NCI-H82 treated with DMSO at 0.1 percent for 48 hours (cell line): ENCODE results near the gene PLD3.

ENCODE experiments used
- DNase-seq: peaks from one replicate; lab custom pipeline; 2025; ENCODE audit not compliant: unreplicated experiment; lab: John Stamatoyannopoulos, UW

The PLD3 gene

GRCh38 chr19:40348125-40348913 lies at the start of gene PLD3, which contains the start of gene C19orf47:
Gene PLD3 (plus strand): TSS chr19:40348695. CDS start chr19:40366484, 17,789 bp downstream.
Gene C19orf47 (minus strand): TSS chr19:40348397. CDS start chr19:40341857, 6,540 bp downstream.
- DNase-seq: peak; percentile 97

GRCh38 chr19:40300668-40301067 lies 47.8 kb upstream of the PLD3 start:
- no peak for DNase-seq

DNA sequence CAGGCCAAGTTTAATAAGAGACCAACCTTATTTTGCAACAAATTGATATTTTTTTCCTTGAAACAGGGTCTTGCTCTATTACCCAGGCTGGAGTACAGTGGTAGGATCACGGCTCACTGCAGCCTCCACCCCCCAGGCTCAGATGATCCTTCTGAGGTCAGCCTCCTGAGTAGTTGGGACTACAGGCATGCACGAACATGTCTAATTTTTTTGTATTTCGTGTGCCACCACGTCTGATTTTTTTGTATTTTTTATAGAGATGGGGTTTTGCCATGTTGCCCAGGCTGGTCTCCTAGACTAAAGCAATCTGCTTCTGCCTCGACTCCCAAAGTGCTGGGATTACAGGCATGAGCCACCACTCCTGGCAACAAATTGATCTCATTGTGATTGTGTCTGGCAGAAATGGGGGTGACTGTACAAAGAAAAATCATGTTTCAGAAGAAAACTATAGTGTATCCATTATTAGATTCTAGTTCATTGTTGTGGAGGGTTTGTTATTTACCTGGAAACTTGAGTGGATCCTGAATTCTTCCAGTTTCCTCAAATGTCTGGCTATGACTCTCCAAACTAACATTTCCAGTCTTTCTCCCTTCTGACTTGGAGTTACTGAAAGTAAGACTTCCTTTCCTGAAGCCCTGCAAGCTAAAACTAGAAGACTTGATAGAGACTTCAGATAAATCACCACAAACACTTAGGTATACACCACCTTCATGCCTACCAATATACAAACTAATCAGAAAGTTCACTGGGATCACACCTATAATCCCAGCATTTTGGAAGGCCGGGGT lies 46.1 kb upstream of the PLD3 start:
- DNase-seq: no peak

DNA sequence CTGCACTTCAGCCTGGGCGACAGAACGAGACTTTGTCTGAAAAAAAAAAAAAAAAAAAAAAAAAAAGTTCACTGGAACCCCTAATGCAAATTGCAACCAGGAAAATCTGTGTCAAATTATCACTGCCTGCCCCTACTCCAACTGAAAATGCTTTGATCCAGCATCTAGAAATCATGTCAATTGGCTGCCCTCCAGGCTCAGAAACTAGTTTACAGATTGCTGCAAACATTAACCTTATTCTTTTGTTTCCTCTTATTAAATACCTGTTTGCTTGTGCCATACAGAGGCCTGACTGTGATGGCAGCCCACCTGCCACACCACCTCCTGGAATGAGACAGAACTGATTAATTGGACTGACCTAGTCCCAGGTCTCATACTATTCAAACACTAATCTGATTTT lies 44.7 kb upstream of the PLD3 start:
- DNase-seq: no peak

- peak; percentile 32 for DNase-seq
Observed at GRCh38 chr19:40304306-40304705, 44.2 kb upstream of the PLD3 start.

- DNase-seq: peak; percentile 44
Observed at GRCh38 chr19:40305403-40305802, 43.1 kb upstream of the PLD3 start.

DNA sequence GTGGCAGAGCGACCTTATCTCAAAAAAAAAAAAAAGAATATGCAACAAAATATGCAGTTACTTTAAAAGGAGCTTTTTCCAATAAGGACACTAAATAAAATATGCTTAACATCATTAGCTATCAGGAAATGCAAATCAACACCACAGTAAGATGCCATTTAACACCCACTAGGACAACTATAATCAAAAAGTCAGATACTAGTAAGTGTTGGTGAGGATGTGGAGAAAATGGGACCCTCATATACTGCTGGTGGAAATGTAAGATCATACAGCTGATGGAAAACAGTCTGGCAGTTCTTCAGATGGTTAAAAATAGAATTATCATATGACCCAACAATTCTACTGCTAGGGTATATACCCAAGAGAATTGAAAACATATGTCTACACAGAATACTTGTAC lies 38.8 kb upstream of the PLD3 start:
- DNase-seq: no peak

DNA sequence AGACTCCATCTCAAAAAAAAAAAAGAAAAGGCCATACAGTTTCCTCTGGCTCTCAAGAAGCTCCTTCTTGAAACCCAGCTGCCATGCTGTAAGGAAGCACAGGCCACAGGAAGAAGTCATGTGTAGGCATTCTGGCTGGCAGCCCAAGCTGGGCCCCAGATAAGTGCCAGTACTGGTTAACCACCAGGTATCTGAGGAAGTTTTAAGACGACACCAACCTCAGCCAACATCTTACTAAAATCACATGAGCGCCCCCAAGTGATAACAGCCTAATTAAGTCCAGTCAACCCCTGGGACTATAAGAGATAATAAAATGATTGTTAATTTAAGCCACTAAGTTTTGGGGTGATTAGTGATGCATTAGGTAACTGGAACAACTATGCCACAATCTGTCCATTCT lies 36.0 kb upstream of the PLD3 start:
- DNase-seq: no peak

- no peak for DNase-seq
Observed at GRCh38 chr19:40313229-40313983, 35.1 kb upstream of the PLD3 start.

- DNase-seq: no peak
Observed at GRCh38 chr19:40314656-40315055, 33.8 kb upstream of the PLD3 start.

DNA sequence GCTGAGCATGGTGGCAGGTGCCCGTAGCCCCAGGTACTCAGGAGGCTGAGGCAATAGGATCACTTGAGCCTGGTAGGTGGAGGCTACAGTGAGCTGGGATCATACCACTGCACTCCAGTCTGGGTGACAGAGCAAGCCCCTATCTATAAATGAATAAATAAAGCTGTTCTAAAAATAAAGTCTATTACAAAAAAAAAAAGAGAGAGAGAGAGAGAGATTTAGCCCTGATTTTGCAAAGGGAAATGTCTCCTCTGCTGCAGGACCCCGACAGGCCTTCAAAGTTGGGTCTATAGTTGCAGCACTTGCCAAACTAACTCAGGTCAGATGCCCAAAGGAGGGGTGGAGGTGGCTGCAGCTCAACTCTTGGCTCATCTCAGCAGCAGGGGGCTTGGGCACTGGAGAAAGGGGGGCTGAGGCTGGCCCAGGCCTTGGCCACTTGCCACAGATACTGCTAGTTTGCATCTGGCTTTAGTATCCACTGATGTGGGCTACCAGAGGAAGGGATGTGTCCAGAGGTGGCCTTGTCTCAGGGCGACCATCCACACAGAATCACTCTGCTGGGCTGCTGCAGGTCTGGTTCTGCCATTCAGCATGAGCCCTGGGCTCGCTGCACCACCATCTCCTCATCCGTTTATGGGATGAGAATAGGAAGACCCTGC lies 32.6 kb upstream of the PLD3 start:
- no peak for DNase-seq

GRCh38 chr19:40317338-40317737 lies 31.2 kb upstream of the PLD3 start:
- DNase-seq: no peak

DNA sequence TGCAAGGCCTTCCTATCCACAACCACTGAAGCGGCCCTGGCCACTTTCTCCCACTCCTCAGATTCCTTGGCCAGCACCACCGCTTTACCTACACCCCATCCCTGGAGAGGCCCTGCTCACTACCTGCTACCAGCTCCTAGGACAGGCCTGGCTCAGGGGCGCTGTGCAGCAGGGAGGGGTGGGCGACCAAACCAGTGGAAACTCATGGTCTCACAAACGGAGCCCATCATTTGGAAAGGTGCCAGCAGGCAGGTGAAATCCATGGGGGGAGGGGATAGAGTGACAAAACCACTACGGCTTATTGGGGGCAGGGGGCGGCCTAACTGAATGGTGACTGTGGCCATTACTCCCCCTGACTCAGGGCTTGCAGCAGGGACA lies 27.9 kb upstream of the PLD3 start:
- DNase-seq: no peak

DNA sequence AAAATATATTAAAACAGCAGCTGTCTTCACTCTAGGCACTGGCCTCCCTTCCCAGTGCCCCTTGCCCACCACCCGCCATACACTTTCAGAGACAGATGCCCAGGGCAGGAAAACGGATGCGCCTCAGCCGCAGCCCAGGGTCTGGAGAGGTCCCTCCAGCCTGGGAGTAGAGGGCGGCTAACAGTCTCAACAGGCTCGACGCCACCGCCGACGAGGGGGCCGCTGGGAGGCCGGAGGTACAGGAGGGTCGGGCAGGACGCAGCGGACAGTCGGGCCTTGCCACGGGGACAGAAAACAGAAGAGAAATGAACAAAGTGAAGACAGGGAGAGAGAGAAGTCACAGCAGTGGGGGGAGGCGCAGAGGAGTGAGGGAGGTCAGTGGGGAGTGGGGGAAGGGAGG lies 27.4 kb upstream of the PLD3 start:
- no peak for DNase-seq

- DNase-seq: no peak
Observed at GRCh38 chr19:40321566-40322270, 26.8 kb upstream of the PLD3 start.

DNA sequence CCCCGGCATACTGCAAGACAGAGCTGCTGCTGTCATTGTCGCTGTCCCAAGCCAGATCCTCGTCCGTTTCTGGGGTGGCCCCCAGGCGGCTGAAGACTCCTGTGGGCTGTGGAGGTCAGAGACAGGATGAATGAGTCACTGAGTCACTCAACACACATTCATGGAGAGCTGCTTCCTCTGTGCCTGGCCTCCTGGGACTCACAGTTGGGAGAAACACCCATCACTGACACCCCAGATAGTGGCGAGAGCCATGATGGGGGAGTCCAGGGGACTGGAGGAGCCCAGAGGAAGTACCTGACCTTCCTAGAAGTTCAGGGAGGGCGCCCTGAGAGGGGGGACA lies 26.3 kb upstream of the PLD3 start:
- no peak for DNase-seq

- no peak for DNase-seq
Observed at GRCh38 chr19:40322951-40323615, 25.4 kb upstream of the PLD3 start.

- DNase-seq: no peak
Observed at GRCh38 chr19:40323705-40324104, 24.8 kb upstream of the PLD3 start.

DNA sequence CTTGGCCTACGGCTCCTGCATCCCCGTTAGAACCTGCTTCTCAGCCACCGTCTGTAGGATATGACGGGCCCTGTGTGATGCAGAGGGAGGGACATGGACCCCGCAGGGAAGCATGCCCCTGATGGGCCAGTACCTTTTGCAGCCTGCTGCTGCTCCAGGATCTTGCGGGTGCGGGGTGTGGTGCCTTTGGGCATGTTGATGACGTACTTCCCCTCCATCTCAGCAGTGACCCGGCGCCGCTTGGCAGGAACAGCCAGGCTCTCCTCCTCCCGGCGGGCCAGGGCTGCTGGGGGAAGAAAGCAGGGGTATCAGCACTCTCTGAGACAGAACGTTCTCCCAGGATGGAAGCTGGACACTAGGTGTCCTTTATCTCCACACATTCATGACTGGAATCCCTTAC lies 22.3 kb upstream of the PLD3 start:
- DNase-seq: no peak

GRCh38 chr19:40331052-40331451 lies 17.4 kb upstream of the PLD3 start:
- no peak for DNase-seq
